NCI-H2196 treated with DMSO at 0.1 percent for 48 hours (cell line): ENCODE results near the gene KRT23.
"Not testable (repeated sequence)": the region's sequence is repeated elsewhere in the genome, so short reads cannot be mapped to it uniquely, and the experiment has no call there.

ENCODE experiments used
- DNase-seq: peaks from one replicate; lab custom pipeline; 2025; ENCODE audit not compliant: unreplicated experiment; lab: John Stamatoyannopoulos, UW

Gene KRT23

GRCh38 chr17:40951011-40951622 lies 13.7 kb upstream of the KRT23 start:
- no peak for DNase-seq

GRCh38 chr17:40950176-40950575 lies 12.7 kb upstream of the KRT23 start:
- DNase-seq, result no peak

GRCh38 chr17:40949418-40949817 lies 12.0 kb upstream of the KRT23 start:
- DNase-seq, result no peak

GRCh38 chr17:40947929-40948328 lies 10.5 kb upstream of the KRT23 start:
- no peak for DNase-seq

GRCh38 chr17:40945414-40945813 lies 8.0 kb upstream of the KRT23 start:
- no peak for DNase-seq

- DNase-seq, result no peak
Observed at GRCh38 chr17:40944531-40944930, 7.1 kb upstream of the KRT23 start.

GRCh38 chr17:40942553-40942952 lies 5.1 kb upstream of the KRT23 start:
- no peak for DNase-seq

- no peak for DNase-seq
Observed at GRCh38 chr17:40940266-40940665, 2.8 kb upstream of the KRT23 start.

- DNase-seq, result no peak
Observed at GRCh38 chr17:40938981-40939380, 1.5 kb upstream of the KRT23 start.

GRCh38 chr17:40936976-40937375 lies 470 bp downstream of the KRT23 start:
- DNase-seq, result no peak

GRCh38 chr17:40936437-40936971 lies 942 bp downstream of the KRT23 start:
- DNase-seq, result no peak

GRCh38 chr17:40935624-40936023 lies 1.8 kb downstream of the KRT23 start:
- no peak for DNase-seq

GRCh38 chr17:40932608-40933007 lies 4.8 kb downstream of the KRT23 start:
- DNase-seq, result no peak

GRCh38 chr17:40931311-40931710 lies 6.1 kb downstream of the KRT23 start:
- DNase-seq, result no peak

- no peak for DNase-seq
Observed at GRCh38 chr17:40926341-40926740, 11.1 kb downstream of the KRT23 start.

GRCh38 chr17:40922239-40922638 lies 15.2 kb downstream of the KRT23 start:
- DNase-seq, result no peak

- DNase-seq, result no peak
Observed at GRCh38 chr17:40921026-40921425, 16.4 kb downstream of the KRT23 start.

GRCh38 chr17:40917116-40917515 lies 20.3 kb downstream of the KRT23 start:
- DNase-seq, result not testable (repeated sequence)

GRCh38 chr17:40916366-40916765 lies 21.1 kb downstream of the KRT23 start:
- no peak for DNase-seq

- DNase-seq, result no peak
Observed at GRCh38 chr17:40915721-40916256, 21.7 kb downstream of the KRT23 start.

GRCh38 chr17:40915199-40915661 lies 22.2 kb downstream of the KRT23 start:
- DNase-seq, result no peak

GRCh38 chr17:40914075-40914855 lies 23.2 kb downstream of the KRT23 start:
- no peak for DNase-seq
